T-cell (primary cell): Measurements from ENCODE around the gene HAAO. TPM values are rescaled to one million over a fixed set of nuclear protein-coding genes. Genes with fewer than 3 reads are reported as not detected.
"Not testable (repeated sequence)": the region's sequence is repeated elsewhere in the genome, so short reads cannot be mapped to it uniquely, and the experiment has no call there.

Experiments
- ATAC-seq, 4 experiments: fragments of 200-7000 bp in 3 of 4; fragments of 150-1000 bp in 1 of 4; cut with Tn5 transposase; replicated peaks in 1 of 4; 1 replicate in 3 of 4; 2 replicates in 1 of 4; pipeline ENCODE4 v1.10.0; 2021; ENCODE audit warnings: moderate library complexity in 3 of 4, mild to moderate bottlenecking in 2 of 4, moderate number of reproducible peaks in 1 of 4
- CTCF ChIA-PET, 2 donors: fragments of 300-600 bp; sonication (Branson Sonifier 250); formaldehyde crosslinking; loops; one replicate each; lab custom pipeline; 2022; ENCODE audit warnings: antibody characterized with exemption in 2 of 2; lab: Charles Lee
- POLR2A ChIA-PET, 2 donors: fragments of 300-600 bp; sonication (Branson Sonifier 250); formaldehyde crosslinking; loops; one replicate each; lab custom pipeline; 2022; ENCODE audit warnings: antibody characterized with exemption in 2 of 2; lab: Charles Lee
- DNase-seq, 35 experiments: peaks; one replicate each; pipeline versions ENCODE4 v3.0.0 to v3.0.0-alpha.2; 2013 to 2023
- H3K27ac ChIP-seq: one replicate; pipeline ENCODE4 v1.5.1; 2013; ENCODE audit warnings: low read length
- H3K27me3 ChIP-seq, 2 experiments: replicated peaks in 1 of 2; 1 replicate in 1 of 2; 2 replicates in 1 of 2; pipeline versions ENCODE4 v1.6.1 to v1.7.0; 2013; ENCODE audit warnings: low read length in 1 of 2, mixed read lengths in 1 of 2; ENCODE audit not compliant: control insufficient read depth in 2 of 2, insufficient read depth in 2 of 2; ENCODE audit errors: extremely low read depth in 1 of 2
- H3K36me3 ChIP-seq, 2 donors: 1 replicate in 1 of 2; 2 replicates in 1 of 2; pipeline versions ENCODE4 v1.6.1 to v1.7.0; 2013; ENCODE audit warnings: low read length in 1 of 2; ENCODE audit not compliant: control insufficient read depth in 2 of 2, insufficient read depth in 1 of 2; ENCODE audit errors: extremely low read depth in 1 of 2
- H3K4me1 ChIP-seq, 2 experiments: 1 replicate in 1 of 2; 2 replicates in 1 of 2; pipeline versions ENCODE4 v1.6.1 to v1.7.0; 2013; ENCODE audit warnings: low read length in 2 of 2, mixed read lengths in 1 of 2; ENCODE audit not compliant: insufficient read depth in 2 of 2, control insufficient read depth in 1 of 2; ENCODE audit errors: extremely low read depth in 1 of 2
- H3K4me3 ChIP-seq, 2 donors: 1 replicate in 1 of 2; 2 replicates in 1 of 2; pipeline versions ENCODE4 v1.5.1 to v1.7.0; 2013; ENCODE audit warnings: mild to moderate bottlenecking in 2 of 2, low read length in 1 of 2, moderate library complexity in 1 of 2; ENCODE audit not compliant: control insufficient read depth in 1 of 2; ENCODE audit errors: extremely low read depth in 1 of 2
- H3K9me3 ChIP-seq: 2 replicates; pipeline ENCODE4 v1.7.0; 2013
- H3K27ac Mint-ChIP-seq, 2 donors: one replicate each; pipeline ENCODE4 v1.8.0; 2020 to 2021; ENCODE audit warnings: mild to moderate bottlenecking in 2 of 2, mixed read lengths in 2 of 2
- H3K27me3 Mint-ChIP-seq, 2 donors: one replicate each; pipeline ENCODE4 v1.8.0; 2021 to 2022; ENCODE audit warnings: mixed read lengths in 2 of 2
- H3K36me3 Mint-ChIP-seq: one replicate; pipeline ENCODE4 v1.8.0; 2021; ENCODE audit warnings: mixed read lengths
- H3K4me1 Mint-ChIP-seq, 3 donors: one replicate each; pipeline ENCODE4 v1.8.0; 2020 to 2022; ENCODE audit warnings: mixed read lengths in 3 of 3, mild to moderate bottlenecking in 1 of 3
- H3K4me3 Mint-ChIP-seq, 3 donors: one replicate each; pipeline ENCODE4 v1.8.0; 2020 to 2022; ENCODE audit warnings: mild to moderate bottlenecking in 3 of 3, mixed read lengths in 3 of 3, moderate library complexity in 3 of 3
- H3K9me3 Mint-ChIP-seq, 3 donors: one replicate each; pipeline ENCODE4 v1.8.0; 2020 to 2022; ENCODE audit warnings: mixed read lengths in 3 of 3
- WGBS: methylation state at CpG from one replicate; pipeline ENCODE4 v1.1.5; 2013; ENCODE audit warnings: missing lambda C conversion rate; ENCODE audit not compliant: insufficient coverage; 5-methylcytosine and 5-hydroxymethylcytosine counted together
- total RNA-seq, 35 experiments: library from RNA in 6 of 35; stranded (reverse) in 6 of 35; fragments of 120-200 nt in 1 of 35; gene quantifications; one replicate each; pipeline versions ENCODE4 v1.2.1 to v1.2.4 and lab custom pipeline; 2013 to 2026

HAAO gene
- total RNA-seq, 5 donors from 2014 or later (not counting 1 experiment from before 2014, with no cell fraction given), result 0.38 to 0.72 (median 0.61) TPM; not detected in 2

DNA sequence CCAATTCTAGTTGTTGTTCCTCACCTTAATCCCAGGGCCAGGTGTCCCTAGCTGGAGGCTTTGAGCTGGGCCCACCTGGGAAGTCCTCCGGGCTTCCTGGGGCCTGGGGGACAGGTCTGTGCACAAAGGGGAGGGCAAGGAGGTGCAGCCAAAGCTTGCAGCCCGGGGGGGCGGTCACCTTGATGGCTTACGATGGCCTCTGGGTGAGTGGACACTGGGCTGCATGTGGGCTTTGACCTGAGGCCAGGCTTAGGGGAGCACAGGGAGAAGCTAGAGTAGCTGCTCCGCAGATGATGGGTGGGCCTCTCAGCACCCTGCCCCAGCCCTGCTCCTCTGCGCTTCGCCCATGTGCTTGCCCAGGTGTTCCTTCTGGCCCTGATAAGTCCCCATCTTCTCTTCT, 41.8 kb upstream of the HAAO start:
- H3K27ac Mint-ChIP-seq, result no peak overlapping the region

DNA sequence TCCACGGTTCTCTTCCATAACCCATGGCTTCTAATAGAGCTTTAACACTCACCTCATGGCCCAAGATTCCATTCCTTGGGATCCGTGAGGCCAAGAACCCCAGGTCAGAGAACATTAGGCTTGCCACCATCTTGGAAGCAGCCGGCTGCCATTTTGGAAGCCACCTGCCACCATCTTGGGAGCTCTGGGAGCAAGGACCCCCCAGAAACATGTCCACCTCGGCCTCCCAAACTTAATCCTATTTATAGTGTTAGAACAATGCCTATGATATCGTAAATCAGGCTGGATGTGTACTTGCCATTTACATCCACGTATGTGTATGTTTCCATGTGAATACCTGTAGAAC, 39.9 kb upstream of the HAAO start:
- Histone ChIP-seq H3K27ac (no peak overlapping the region), H3K4me1 (peaks cover 0 to 14% of the 10 kb centered on the region in 2 experiments), H3K36me3 (no peaks in the 10 kb centered on the region), H3K4me3 (no peak overlapping the region), H3K9me3 (no peaks in the 10 kb centered on the region), H3K27me3 (peaks cover 0 to 12% of the 10 kb centered on the region in 2 experiments)
- ATAC-seq (no peak), DNase-seq (no peak)
- Mint-ChIP-seq H3K36me3 (peaks cover 8% of the 10 kb centered on the region), H3K9me3 (no peaks in the 10 kb centered on the region), H3K27ac (no peak overlapping the region), H3K4me3 (no peak overlapping the region), H3K4me1 (peaks cover 8 to 17% (median 17%) of the 10 kb centered on the region in 3 donors), H3K27me3 (peaks cover 0 to 3% of the 10 kb centered on the region in 2 donors)
- POLR2A ChIA-PET, result no interaction called here
- CTCF ChIA-PET, result no interaction called here
- WGBS, result 87% methylated on average over 3 of the region's 6 CpGs

More for the DNA sequence above, 41.8 kb upstream of the HAAO start:
- peaks cover 0 to under 1% (median under 1%) of the 10 kb centered on the region in 3 donors for H3K4me1 Mint-ChIP-seq
- 93% methylated on average over 7 of the region's 7 CpGs for WGBS
- ATAC-seq (no peak), DNase-seq (no peak)
- H3K4me3 Mint-ChIP-seq, result no peak overlapping the region
- peaks cover 8% of the 10 kb centered on the region for H3K36me3 Mint-ChIP-seq
- H3K9me3 Mint-ChIP-seq, result no peaks in the 10 kb centered on the region
- ChIA-PET POLR2A (no interaction called here), CTCF (interaction anchor here in 1 of 2 donors (0.5 kb wide), 1 partner anchor 9 kb away, joined by 3 read pairs; no protein-coding TSS in a partner anchor)
- H3K27me3 Mint-ChIP-seq, result no peaks in the 10 kb centered on the region
- Histone ChIP-seq H3K4me3 (no peak overlapping the region), H3K27ac (no peak overlapping the region), H3K9me3 (no peaks in the 10 kb centered on the region), H3K4me1 (no peaks in the 10 kb centered on the region), H3K36me3 (no peaks in the 10 kb centered on the region), H3K27me3 (no peaks in the 10 kb centered on the region)

DNA sequence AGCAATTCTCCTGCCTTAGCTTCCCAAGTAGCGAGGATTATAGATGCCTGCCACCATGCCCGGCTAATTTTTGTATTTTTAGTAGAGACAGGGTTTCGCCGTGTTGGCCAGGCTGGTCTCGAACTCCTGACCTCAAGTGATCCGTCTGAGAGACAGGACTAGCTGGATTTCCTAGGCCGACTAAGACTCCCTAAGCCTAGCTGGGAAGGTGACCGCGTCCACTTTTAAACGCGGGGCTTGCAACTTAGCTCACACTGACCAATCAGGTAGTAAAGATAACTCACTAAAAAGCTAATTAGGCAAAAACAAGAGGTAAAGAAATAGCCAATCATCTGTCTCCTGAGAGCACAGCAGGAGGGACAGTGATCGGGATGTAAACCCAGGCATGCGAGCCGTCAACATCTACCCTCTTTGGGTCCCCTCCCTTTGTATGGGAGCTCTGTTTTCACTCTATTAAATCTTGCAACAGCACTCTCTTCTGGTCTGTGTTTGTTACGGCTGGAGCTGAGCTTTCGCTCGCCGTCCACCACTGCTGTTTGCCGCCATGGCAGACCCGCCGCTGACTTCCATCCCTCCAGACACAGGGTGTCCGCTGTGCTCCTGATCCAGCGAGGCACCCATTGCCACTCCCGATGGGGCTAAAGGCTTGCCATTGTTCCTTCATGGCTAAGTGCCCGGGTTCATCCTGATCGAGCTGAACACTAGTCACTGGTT, 39.3 kb upstream of the HAAO start:
- H3K27ac Mint-ChIP-seq, H3K36me3 Mint-ChIP-seq, DNase-seq, H3K4me3 Mint-ChIP-seq, H3K27ac ChIP-seq, POLR2A ChIA-PET, H3K36me3 ChIP-seq, ATAC-seq, H3K4me3 ChIP-seq, H3K27me3 Mint-ChIP-seq, H3K9me3 ChIP-seq, H3K9me3 Mint-ChIP-seq: not testable (repeated sequence)
- CTCF ChIA-PET, result interaction anchor here in 1 of 2 donors (1.1 kb wide), 1 partner anchor 9 kb away, joined by 3 read pairs; no protein-coding TSS in a partner anchor
- Histone ChIP-seq H3K27me3 (peaks cover 0 to 12% of the 10 kb centered on the region in 2 experiments), H3K4me1 (peaks cover 0 to 14% of the 10 kb centered on the region in 2 experiments)
- H3K4me1 Mint-ChIP-seq, result peaks cover 10 to 18% (median 17%) of the 10 kb centered on the region in 3 donors
- WGBS, result 93% methylated on average over 20 of the region's 26 CpGs

DNA sequence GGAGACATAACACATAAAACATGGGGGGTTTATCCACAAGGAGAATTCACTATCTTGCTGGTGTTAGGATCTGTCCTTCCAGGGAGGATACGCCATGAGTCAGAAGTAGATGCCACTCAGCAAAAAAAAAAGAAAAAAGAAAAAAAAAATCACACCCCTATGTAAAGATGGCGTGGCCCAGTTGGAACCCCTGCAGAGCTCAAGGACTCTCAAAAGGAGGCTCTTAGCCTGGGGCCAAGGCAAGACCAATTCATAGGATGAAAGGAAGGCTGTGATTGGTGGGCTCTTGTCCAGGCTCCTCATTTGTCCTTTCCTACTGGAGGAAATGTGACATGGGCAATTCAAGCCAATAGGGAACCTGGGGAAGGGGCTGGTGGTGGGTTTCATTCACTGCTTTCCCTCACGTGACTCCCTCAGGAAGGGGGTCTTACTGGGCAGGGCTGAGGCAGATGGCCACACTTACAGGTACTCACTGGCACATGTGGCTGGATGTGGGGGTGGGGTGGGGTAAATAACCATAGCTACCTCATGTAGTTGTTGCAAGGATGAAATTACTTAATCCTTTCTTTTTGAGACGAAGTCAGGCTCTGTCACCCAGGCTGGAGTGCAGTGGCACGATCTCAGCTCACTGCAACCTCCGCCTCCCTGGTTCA, 38.7 kb upstream of the HAAO start:
- H3K4me3 Mint-ChIP-seq, result no peak overlapping the region
- CTCF ChIA-PET, result interaction anchor here in 1 of 2 donors (1.1 kb wide), 1 partner anchor 8 kb away, joined by 3 read pairs; no protein-coding TSS in a partner anchor

DNA sequence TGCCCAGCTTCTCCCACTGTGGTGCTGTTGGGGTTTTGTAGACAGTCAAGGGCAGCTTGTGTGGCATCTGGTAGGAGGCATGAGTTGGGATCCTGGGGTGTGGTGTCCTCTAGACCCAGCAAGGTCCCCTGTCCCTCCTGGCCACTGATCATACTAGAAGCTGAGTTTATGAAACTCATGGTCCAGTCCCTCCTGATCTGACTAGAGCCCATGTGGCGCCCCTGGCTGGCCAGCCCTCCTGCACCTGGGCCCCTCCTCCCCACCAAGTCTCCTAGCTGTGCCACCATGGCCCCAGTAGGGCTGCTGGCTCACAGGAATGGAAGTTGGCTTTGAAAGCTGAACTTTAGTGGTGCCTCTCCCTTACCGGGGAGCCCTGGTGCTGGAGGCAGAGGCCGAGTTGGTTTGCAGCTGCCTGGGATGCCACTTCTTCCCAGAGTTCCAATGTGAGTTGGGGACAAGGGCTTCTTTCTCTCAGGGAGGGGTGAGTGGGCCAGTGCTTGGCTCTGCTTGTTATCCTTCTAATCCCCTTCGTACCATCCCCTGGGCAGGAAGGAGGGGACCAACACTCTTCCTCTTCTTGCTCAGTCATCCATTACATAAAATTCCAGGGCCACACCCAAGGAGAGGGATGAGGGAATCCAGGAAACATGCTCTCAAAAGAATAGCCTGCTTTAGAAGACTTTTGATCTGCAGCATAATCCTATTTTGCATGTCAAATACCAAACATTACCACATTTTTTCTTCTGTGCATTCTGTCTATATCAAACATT, 37.5 kb upstream of the HAAO start:
- ChIA-PET POLR2A (interaction anchor here in 1 of 2 donors (0.5 kb wide), 1 partner anchor 16 kb away, joined by 4 read pairs; no protein-coding TSS in a partner anchor), CTCF (interaction anchor here (0.5 to 2.0 kb wide), 6 partner anchors 17 to 711 kb away, joined by 3 to 4 read pairs (median 4); no protein-coding TSS in a partner anchor)
- no peak overlapping the region for H3K4me3 ChIP-seq
- no peaks in the 10 kb centered on the region for H3K36me3 Mint-ChIP-seq
- peaks cover 0 to 12% of the 10 kb centered on the region in 2 experiments for H3K27me3 ChIP-seq
- H3K27ac Mint-ChIP-seq, result no peak overlapping the region
- H3K9me3 ChIP-seq, result no peaks in the 10 kb centered on the region
- 70% methylated on average over 2 of the region's 4 CpGs for WGBS
- H3K27ac ChIP-seq, result no peak overlapping the region
- no peak for DNase-seq
- H3K36me3 ChIP-seq, result no peaks in the 10 kb centered on the region
- H3K4me1 Mint-ChIP-seq, result peaks cover 10 to 18% (median 17%) of the 10 kb centered on the region in 3 donors
- peaks cover 0 to 14% of the 10 kb centered on the region in 2 experiments for H3K4me1 ChIP-seq
- no peaks in the 10 kb centered on the region for H3K9me3 Mint-ChIP-seq
- peaks cover 0 to 3% of the 10 kb centered on the region in 2 donors for H3K27me3 Mint-ChIP-seq
- no peak for ATAC-seq
- H3K4me3 Mint-ChIP-seq, result no peak overlapping the region

More for the DNA sequence above, 38.7 kb upstream of the HAAO start:
- Histone ChIP-seq H3K4me3 (no peak overlapping the region), H3K4me1 (peaks cover 0 to 14% of the 10 kb centered on the region in 2 experiments), H3K27me3 (peaks cover 0 to 12% of the 10 kb centered on the region in 2 experiments), H3K27ac (no peak overlapping the region), H3K36me3 (no peaks in the 10 kb centered on the region), H3K9me3 (no peaks in the 10 kb centered on the region)
- H3K36me3 Mint-ChIP-seq, result peaks cover under 1% of the 10 kb centered on the region
- 93% methylated on average over 2 of the region's 6 CpGs for WGBS
- no peak for ATAC-seq
- H3K27me3 Mint-ChIP-seq, result peaks cover 0 to 3% of the 10 kb centered on the region in 2 donors
- H3K9me3 Mint-ChIP-seq, result no peaks in the 10 kb centered on the region
- DNase-seq, result no peak
- POLR2A ChIA-PET, result no interaction called here
- H3K27ac Mint-ChIP-seq, result no peak overlapping the region
- H3K4me1 Mint-ChIP-seq, result peaks cover 10 to 18% (median 17%) of the 10 kb centered on the region in 3 donors
